Measurements from ENCODE around the gene APOL1. TPM values are rescaled to one million over a fixed set of nuclear protein-coding genes. Genes with fewer than 3 reads are reported as not detected.
A peak's percentile ranks its signal among the peaks of the same experiment; 100 is the strongest.

The APOL1 gene
- total and polyA plus RNA-seq, 9 of the 15 experiments (the other 6 are each of a cell fraction or from before 2014, with no cell fraction given) = 2.5 to 9.7 (median 5.6) TPM

DNA sequence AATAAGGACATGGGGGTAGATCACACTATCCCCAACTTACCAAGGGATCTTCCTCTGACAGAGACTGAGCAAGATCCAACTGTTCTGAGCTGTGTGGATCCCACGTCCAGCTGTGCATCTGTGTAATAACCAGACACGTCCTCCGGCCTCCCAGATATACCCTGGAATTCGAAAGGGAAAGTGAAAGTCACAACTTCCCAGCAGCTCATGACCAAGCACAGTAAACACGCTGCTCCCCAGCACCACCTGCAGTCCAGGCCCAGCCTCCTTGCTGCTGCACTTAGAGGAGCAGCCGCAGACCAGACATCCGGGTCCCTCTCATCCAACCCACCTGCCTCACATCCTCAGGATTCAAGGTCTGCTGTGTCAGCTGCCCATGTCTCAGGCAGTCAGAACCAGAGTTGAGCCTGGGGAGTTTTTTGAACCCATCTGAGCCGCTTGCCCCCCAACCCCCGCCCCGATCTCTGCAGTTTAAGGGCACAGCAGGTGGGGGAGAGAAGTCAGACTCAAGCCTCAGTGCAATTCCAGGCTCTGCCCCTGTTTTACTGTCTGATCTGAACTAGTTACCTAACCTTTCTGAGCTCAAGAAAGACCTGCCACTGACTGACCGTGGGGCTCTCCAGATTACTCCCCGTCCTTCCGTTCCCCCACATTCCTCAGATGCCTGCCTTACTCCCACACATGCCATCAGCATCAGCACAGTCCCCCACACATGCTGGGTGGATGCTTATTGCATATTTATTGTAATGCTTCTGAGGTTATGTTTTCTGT lies 13.3 kb upstream of the APOL1 start, which contains the start of gene APOL2 (continued):
- TF ChIP-seq, protein P1, sequence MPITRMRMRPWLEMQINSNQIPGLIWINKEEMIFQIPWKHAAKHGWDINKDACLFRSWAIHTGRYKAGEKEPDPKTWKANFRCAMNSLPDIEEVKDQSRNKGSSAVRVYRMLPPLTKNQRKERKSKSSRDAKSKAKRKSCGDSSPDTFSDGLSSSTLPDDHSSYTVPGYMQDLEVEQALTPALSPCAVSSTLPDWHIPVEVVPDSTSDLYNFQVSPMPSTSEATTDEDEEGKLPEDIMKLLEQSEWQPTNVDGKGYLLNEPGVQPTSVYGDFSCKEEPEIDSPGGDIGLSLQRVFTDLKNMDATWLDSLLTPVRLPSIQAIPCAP (CRISPR knock-in tag; IDR thresholded peaks at IDR 0.05; ENCODE audit: borderline replicate concordance) = 0 out of 2 replicates have a peak, but pooled peaks have one; percentile 49
- TF ChIP-seq, protein P2, sequence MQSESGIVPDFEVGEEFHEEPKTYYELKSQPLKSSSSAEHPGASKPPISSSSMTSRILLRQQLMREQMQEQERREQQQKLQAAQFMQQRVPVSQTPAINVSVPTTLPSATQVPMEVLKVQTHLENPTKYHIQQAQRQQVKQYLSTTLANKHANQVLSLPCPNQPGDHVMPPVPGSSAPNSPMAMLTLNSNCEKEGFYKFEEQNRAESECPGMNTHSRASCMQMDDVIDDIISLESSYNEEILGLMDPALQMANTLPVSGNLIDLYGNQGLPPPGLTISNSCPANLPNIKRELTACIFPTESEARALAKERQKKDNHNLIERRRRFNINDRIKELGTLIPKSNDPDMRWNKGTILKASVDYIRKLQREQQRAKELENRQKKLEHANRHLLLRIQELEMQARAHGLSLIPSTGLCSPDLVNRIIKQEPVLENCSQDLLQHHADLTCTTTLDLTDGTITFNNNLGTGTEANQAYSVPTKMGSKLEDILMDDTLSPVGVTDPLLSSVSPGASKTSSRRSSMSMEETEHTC (IDR thresholded peaks at IDR 0.05) = no peak
- TF ChIP-seq CREBBP (IDR thresholded peaks at IDR 0.05; ENCODE audit: low read depth, low read length) = no peak
- TF ChIP-seq BHLHE40 (IDR thresholded peaks at IDR 0.05; ENCODE audit: low read length) = 0 out of 2 replicates have a peak, but pooled peaks have one; percentile 28
- TF ChIP-seq ZNF316 (IDR thresholded peaks at IDR 0.05) = peak; percentile 77
- TF ChIP-seq, protein P3, sequence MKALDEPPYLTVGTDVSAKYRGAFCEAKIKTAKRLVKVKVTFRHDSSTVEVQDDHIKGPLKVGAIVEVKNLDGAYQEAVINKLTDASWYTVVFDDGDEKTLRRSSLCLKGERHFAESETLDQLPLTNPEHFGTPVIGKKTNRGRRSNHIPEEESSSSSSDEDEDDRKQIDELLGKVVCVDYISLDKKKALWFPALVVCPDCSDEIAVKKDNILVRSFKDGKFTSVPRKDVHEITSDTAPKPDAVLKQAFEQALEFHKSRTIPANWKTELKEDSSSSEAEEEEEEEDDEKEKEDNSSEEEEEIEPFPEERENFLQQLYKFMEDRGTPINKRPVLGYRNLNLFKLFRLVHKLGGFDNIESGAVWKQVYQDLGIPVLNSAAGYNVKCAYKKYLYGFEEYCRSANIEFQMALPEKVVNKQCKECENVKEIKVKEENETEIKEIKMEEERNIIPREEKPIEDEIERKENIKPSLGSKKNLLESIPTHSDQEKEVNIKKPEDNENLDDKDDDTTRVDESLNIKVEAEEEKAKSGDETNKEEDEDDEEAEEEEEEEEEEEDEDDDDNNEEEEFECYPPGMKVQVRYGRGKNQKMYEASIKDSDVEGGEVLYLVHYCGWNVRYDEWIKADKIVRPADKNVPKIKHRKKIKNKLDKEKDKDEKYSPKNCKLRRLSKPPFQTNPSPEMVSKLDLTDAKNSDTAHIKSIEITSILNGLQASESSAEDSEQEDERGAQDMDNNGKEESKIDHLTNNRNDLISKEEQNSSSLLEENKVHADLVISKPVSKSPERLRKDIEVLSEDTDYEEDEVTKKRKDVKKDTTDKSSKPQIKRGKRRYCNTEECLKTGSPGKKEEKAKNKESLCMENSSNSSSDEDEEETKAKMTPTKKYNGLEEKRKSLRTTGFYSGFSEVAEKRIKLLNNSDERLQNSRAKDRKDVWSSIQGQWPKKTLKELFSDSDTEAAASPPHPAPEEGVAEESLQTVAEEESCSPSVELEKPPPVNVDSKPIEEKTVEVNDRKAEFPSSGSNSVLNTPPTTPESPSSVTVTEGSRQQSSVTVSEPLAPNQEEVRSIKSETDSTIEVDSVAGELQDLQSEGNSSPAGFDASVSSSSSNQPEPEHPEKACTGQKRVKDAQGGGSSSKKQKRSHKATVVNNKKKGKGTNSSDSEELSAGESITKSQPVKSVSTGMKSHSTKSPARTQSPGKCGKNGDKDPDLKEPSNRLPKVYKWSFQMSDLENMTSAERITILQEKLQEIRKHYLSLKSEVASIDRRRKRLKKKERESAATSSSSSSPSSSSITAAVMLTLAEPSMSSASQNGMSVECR (CRISPR knock-in tag; IDR thresholded peaks at IDR 0.05) = peak; percentile 88
- TF ChIP-seq ZEB2 (IDR thresholded peaks at IDR 0.05) = no peak
- TF ChIP-seq RFX7 (CRISPR knock-in tag; IDR thresholded peaks at IDR 0.05) = no peak
- no peak for TF ChIP-seq NR2C2 (CRISPR knock-in tag; IDR thresholded peaks at IDR 0.05)
- TF ChIP-seq NR2C2 (tag; IDR thresholded peaks at IDR 0.05) = 0 out of 2 replicates have a peak, but pooled peaks have one; percentile 19
- no peak for TF ChIP-seq PTTG1 (tag; IDR thresholded peaks at IDR 0.05; ENCODE audit: low read depth)
- TF ChIP-seq DACH1 (IDR thresholded peaks at IDR 0.05; ENCODE audit: partially characterized antibody) = no peak
- TF ChIP-seq, protein P4, sequence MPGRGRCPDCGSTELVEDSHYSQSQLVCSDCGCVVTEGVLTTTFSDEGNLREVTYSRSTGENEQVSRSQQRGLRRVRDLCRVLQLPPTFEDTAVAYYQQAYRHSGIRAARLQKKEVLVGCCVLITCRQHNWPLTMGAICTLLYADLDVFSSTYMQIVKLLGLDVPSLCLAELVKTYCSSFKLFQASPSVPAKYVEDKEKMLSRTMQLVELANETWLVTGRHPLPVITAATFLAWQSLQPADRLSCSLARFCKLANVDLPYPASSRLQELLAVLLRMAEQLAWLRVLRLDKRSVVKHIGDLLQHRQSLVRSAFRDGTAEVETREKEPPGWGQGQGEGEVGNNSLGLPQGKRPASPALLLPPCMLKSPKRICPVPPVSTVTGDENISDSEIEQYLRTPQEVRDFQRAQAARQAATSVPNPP (IDR thresholded peaks at IDR 0.05; ENCODE audit: borderline replicate concordance, insufficient read depth, insufficient read length) = no peak
- TF ChIP-seq TBL1XR1 (IDR thresholded peaks at IDR 0.05; ENCODE audit: low read length in 2 of 2) = peak in 1 of 2 experiments; percentile 67; a peak in 2 of 4 replicates
- peak; percentile 89 for TF ChIP-seq MXI1 (IDR thresholded peaks at IDR 0.05; ENCODE audit: low read depth, low read length)
- TF ChIP-seq, protein P5, sequence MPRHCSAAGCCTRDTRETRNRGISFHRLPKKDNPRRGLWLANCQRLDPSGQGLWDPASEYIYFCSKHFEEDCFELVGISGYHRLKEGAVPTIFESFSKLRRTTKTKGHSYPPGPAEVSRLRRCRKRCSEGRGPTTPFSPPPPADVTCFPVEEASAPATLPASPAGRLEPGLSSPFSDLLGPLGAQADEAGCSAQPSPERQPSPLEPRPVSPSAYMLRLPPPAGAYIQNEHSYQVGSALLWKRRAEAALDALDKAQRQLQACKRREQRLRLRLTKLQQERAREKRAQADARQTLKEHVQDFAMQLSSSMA (CRISPR knock-in tag; IDR thresholded peaks at IDR 0.05) = no peak
- TF ChIP-seq BCOR (IDR thresholded peaks at IDR 0.05) = no peak
- peak; percentile 43; the same call in 1 of the 2 replicates for TF ChIP-seq PHF8 (IDR thresholded peaks at IDR 0.05; ENCODE audit: borderline replicate concordance, low read length)

Data from K562 (cell line).